IMR-90 (cell line): Measurements from ENCODE around the gene PRKD1.

Experiments used
- CEBPB ChIP-seq: IDR thresholded peaks from 2 replicates; pipeline ENCODE4 v1.6.1; 2012; ENCODE audit warnings: low read depth, low read length, improper control_type of control experiment
- CHD1 ChIP-seq: IDR thresholded peaks from 2 replicates; pipeline ENCODE4 v1.6.1; 2012; ENCODE audit warnings: low read depth, low read length, improper control_type of control experiment
- CTCF ChIP-seq: conservative IDR thresholded peaks from 2 replicates; pipeline ENCODE4 v1.5.1; 2012; ENCODE audit warnings: mild to moderate bottlenecking, low read depth, low read length, improper control_type of control experiment
- ELK1 ChIP-seq: fragments of 150-350 bp; IDR thresholded peaks from 2 replicates; pipeline ENCODE4 v1.6.1; 2016; ENCODE audit warnings: low read depth, mild to moderate bottlenecking, low read length, moderate library complexity, borderline replicate concordance
- FOS ChIP-seq: fragments of 150-350 bp; IDR thresholded peaks from 2 replicates; pipeline ENCODE4 v1.6.1; 2016; ENCODE audit warnings: low read depth, low read length
- MAFK ChIP-seq: IDR thresholded peaks from 2 replicates; pipeline ENCODE4 v1.6.1; 2012; ENCODE audit warnings: low read depth, low read length, improper control_type of control experiment
- MXI1 ChIP-seq: IDR thresholded peaks from 2 replicates; pipeline ENCODE4 v1.6.1; 2012; ENCODE audit warnings: low read depth, mild to moderate bottlenecking, low read length, moderate library complexity, borderline replicate concordance
- POLR2A ChIP-seq: IDR thresholded peaks from 2 replicates; pipeline ENCODE4 v1.6.1; 2012; ENCODE audit warnings: mild to moderate bottlenecking, low read depth, low read length
- RAD21 ChIP-seq: IDR thresholded peaks from 2 replicates; pipeline ENCODE4 v1.6.1; 2012; ENCODE audit warnings: low read length, improper control_type of control experiment
- RFX5 ChIP-seq: IDR thresholded peaks from 2 replicates; pipeline ENCODE4 v1.8.0; 2012; ENCODE audit warnings: low read depth, mild to moderate bottlenecking, low read length, moderate library complexity
- SMC3 ChIP-seq: fragments of 150-350 bp; IDR thresholded peaks from 2 replicates; pipeline ENCODE4 v1.6.1; 2016; ENCODE audit warnings: low read depth, mild to moderate bottlenecking, antibody characterized with exemption, low read length, moderate library complexity
- USF2 ChIP-seq: fragments of 150-350 bp; IDR thresholded peaks from 2 replicates; pipeline ENCODE4 v1.6.1; 2017; ENCODE audit warnings: mild to moderate bottlenecking, antibody characterized with exemption, low read length, low read depth

GRCh38 chr14:29722831-29723230 lies 204.8 kb downstream of the PRKD1 start:
- TF ChIP-seq CTCF (no peak), FOS (no peak), RAD21 (no peak), POLR2A (no peak), ELK1 (no peak), MXI1 (no peak), SMC3 (no peak), MAFK (no peak), CHD1 (no peak), RFX5 (no peak), CEBPB (no peak), USF2 (no peak)
